ENCODE data around the gene CASP8AP2. TPM values are rescaled to one million over a fixed set of nuclear protein-coding genes. Genes with fewer than 3 reads are reported as not detected.
"Not testable (repeated sequence)": the region's sequence is repeated elsewhere in the genome, so short reads cannot be mapped to it uniquely, and the experiment has no call there.

CASP8AP2 gene
- total and polyA plus RNA-seq, 9 donors = 10.3 to 17.4 (median 13.9) TPM

DNA sequence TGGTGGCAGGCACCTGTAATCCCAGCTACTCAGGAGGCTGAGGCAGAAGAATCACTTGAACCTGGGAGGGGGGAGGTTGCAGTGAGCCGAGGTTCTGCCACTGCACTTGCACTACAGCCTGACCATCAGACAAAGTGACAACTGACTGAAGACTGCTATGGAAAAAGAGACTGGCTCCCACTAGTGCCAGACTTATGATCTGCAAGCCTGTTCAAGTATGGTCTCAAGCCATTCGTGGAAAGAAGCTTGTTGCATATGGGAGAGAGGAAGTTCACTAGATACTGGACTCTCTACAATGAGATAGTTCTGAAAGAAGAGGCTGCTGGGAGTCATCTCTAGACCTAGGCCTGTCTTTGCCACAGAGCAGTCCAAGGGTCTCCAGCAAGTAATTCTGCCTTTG, 36.8 kb upstream of the CASP8AP2 start:
- Histone ChIP-seq H3K36me3 (ENCODE audit: control insufficient read depth, insufficient read depth, low read length) (peaks cover 34% of the 10 kb centered on the region), H3K27me3 (ENCODE audit: control insufficient read depth, insufficient read depth, low read length) (no peaks in the 10 kb centered on the region), H3K9me3 (replicated peaks; ENCODE audit: control insufficient read depth, low read depth, low read length) (no peaks in the 10 kb centered on the region), H3K4me3 (ENCODE audit: low read length) (no peak overlapping the region), H3K27ac (ENCODE audit: low read length) (peak overlapping the region; percentile 38), H3K4me1 (ENCODE audit: control insufficient read depth, insufficient read depth, low read length) (peaks cover 7% of the 10 kb centered on the region)
- 40% methylated on average over 1 of the region's 2 CpGs for WGBS (ENCODE audit: insufficient coverage)
- DNase-seq = peak; percentile 28

DNA sequence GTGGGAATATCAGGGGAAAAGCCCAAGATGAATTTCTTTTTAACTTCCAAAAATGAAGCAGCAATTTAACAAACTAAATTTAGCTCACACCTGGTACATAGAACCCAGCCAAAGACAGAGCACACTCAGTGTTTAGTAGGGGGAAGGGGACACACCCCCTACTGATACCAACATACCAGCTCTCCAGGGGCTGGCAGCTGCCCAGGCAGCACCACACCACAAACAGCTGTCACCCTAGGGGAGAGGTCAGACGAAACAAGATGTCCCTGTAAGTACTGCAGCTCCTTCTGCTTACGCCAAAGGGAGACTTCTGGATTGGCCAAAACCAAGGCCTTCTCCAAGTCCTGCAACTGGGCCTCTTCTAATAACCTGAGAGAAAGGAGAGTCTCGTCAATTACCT, 36.1 kb upstream of the CASP8AP2 start:
- no peaks in the 10 kb centered on the region for H3K9me3 ChIP-seq (replicated peaks; ENCODE audit: control insufficient read depth, low read depth, low read length)
- peak overlapping the region; percentile 47 for H3K27ac ChIP-seq (ENCODE audit: low read length)
- H3K4me1 ChIP-seq (ENCODE audit: control insufficient read depth, insufficient read depth, low read length) = peaks cover 7% of the 10 kb centered on the region
- peak; percentile 49 for DNase-seq
- H3K36me3 ChIP-seq (ENCODE audit: control insufficient read depth, insufficient read depth, low read length) = peaks cover 30% of the 10 kb centered on the region
- WGBS (ENCODE audit: insufficient coverage) = no CpG with 5 or more reads among the region's 3 CpGs
- no peak overlapping the region for H3K4me3 ChIP-seq (ENCODE audit: low read length)
- no peaks in the 10 kb centered on the region for H3K27me3 ChIP-seq (ENCODE audit: control insufficient read depth, insufficient read depth, low read length)

DNA sequence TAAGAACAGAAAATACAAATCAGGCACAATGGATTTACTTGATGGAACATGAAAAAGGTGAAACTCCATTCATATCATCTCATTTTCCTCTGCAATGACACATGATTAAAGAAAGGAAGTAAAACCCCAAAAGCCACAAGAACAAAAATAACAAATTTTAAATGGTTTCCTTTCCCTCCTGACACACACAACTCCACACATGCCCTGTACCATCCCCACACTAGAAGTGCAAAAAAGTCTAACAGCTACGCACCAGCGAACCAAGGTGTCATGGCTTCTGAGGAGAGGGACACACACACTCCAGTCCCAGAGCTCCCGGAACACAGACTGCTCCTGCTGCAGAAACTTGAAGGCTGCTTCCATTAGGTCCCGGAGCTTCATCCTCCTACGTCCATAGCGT, 35.4 kb upstream of the CASP8AP2 start:
- no peaks in the 10 kb centered on the region for H3K27me3 ChIP-seq (ENCODE audit: control insufficient read depth, insufficient read depth, low read length)
- 100% methylated on average over 3 of the region's 6 CpGs for WGBS (ENCODE audit: insufficient coverage)
- peaks cover 7% of the 10 kb centered on the region for H3K4me1 ChIP-seq (ENCODE audit: control insufficient read depth, insufficient read depth, low read length)
- H3K36me3 ChIP-seq (ENCODE audit: control insufficient read depth, insufficient read depth, low read length) = peaks cover 33% of the 10 kb centered on the region
- no peak overlapping the region for H3K27ac ChIP-seq (ENCODE audit: low read length)
- no peak overlapping the region for H3K4me3 ChIP-seq (ENCODE audit: low read length)
- H3K9me3 ChIP-seq (replicated peaks; ENCODE audit: control insufficient read depth, low read depth, low read length) = no peaks in the 10 kb centered on the region
- DNase-seq = no peak

DNA sequence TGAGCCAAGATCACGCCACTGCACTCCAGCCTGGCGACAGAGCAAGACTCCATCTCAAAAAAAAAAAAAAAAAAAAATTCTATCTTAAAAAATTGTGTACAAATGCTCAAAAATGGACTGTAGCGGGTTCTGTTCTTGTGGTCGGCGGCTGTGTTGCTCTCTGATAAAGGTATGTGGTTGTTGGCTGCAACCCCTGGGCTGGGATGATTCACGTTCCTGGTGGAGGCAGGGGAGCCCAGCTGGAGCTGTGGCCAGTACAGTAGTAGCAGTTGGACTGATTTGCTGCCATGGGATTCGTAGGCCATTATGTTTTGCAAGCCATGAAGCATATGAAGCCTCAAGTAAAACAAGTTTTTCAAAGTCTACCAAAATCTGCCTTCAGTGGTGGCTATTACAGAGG, 32.4 kb upstream of the CASP8AP2 start:
- H3K36me3 ChIP-seq (ENCODE audit: control insufficient read depth, insufficient read depth, low read length) = peaks cover 34% of the 10 kb centered on the region

DNA sequence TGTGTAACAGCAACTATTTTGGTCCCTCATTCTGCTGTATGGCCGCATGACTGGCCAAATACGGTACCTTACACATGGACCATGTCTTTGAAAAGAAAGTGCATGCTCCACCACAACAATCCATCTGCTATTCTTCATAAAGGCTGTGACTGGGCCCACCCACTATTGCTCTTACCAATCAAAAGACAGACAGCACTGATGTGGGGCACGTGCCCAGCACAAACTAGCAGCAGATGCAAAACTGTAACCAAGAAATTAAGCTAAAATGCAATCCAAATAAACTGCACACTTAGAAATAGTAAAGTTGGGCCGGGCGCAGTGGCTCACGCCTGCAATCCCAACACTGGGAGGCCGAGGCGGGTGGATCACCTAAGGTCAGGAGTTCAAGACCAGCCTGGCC, 30.6 kb upstream of the CASP8AP2 start:
- peaks cover 27% of the 10 kb centered on the region for H3K36me3 ChIP-seq (ENCODE audit: control insufficient read depth, insufficient read depth, low read length)
- no peak overlapping the region for H3K4me3 ChIP-seq (ENCODE audit: low read length)
- H3K4me1 ChIP-seq (ENCODE audit: control insufficient read depth, insufficient read depth, low read length) = peaks cover 2% of the 10 kb centered on the region
- no peaks in the 10 kb centered on the region for H3K9me3 ChIP-seq (replicated peaks; ENCODE audit: control insufficient read depth, low read depth, low read length)
- WGBS (ENCODE audit: insufficient coverage) = 75% methylated on average over 7 of the region's 8 CpGs
- H3K27me3 ChIP-seq (ENCODE audit: control insufficient read depth, insufficient read depth, low read length) = no peaks in the 10 kb centered on the region
- DNase-seq = no peak
- no peak overlapping the region for H3K27ac ChIP-seq (ENCODE audit: low read length)

More for the DNA sequence above, 32.4 kb upstream of the CASP8AP2 start:
- peaks cover 7% of the 10 kb centered on the region for H3K4me1 ChIP-seq (ENCODE audit: control insufficient read depth, insufficient read depth, low read length)
- WGBS (ENCODE audit: insufficient coverage) = no CpG with 5 or more reads among the region's 7 CpGs
- no peak overlapping the region for H3K27ac ChIP-seq (ENCODE audit: low read length)
- no peaks in the 10 kb centered on the region for H3K9me3 ChIP-seq (replicated peaks; ENCODE audit: control insufficient read depth, low read depth, low read length)
- H3K27me3 ChIP-seq (ENCODE audit: control insufficient read depth, insufficient read depth, low read length) = no peaks in the 10 kb centered on the region
- no peak overlapping the region for H3K4me3 ChIP-seq (ENCODE audit: low read length)
- no peak for DNase-seq

DNA sequence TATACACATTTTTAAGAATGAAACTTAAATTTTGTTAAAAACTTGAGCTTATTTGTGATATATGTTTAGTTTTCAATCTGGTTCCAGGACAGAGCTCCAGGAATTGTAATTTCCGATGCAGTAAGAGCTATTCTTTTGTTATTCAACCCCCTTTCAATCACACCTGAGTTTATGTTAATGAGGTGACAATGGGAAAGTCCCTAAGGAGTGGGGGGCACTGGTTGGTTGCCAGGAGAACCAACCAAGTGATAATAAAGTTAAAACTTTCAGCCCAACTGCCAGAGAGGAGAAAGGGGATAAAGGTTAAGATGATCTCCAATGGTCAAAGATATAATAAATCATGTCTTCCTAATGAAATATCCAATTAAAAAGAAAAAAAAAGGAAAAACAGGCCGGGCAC, 29.9 kb upstream of the CASP8AP2 start:
- no peak overlapping the region for H3K27ac ChIP-seq (ENCODE audit: low read length)
- WGBS (ENCODE audit: insufficient coverage) = no CpG with 5 or more reads among the region's 2 CpGs

DNA sequence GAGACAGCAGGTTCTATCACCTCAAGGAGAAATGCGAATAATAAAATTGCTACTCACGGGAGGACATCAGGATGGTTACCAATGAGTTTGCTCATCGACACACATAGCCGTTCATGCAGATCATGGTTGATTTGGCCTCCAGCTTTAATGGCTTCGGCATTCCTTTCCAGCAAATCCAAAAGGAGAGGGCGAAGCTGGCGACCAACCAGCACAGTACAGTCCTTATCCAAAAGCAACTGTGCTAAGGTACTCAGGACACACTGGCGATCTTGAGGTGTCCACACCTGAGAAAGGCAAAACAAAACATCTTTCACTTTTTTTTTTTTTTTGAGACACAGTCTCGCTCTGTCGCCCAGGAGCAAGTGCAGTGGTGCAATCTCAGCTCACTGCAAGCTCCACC, 26.4 kb upstream of the CASP8AP2 start:
- Histone ChIP-seq H3K27ac (ENCODE audit: low read length) (no peak overlapping the region), H3K4me3 (ENCODE audit: low read length) (no peak overlapping the region), H3K36me3 (ENCODE audit: control insufficient read depth, insufficient read depth, low read length) (peaks cover 22% of the 10 kb centered on the region), H3K9me3 (replicated peaks; ENCODE audit: control insufficient read depth, low read depth, low read length) (no peaks in the 10 kb centered on the region), H3K27me3 (ENCODE audit: control insufficient read depth, insufficient read depth, low read length) (no peaks in the 10 kb centered on the region), H3K4me1 (ENCODE audit: control insufficient read depth, insufficient read depth, low read length) (no peaks in the 10 kb centered on the region)
- WGBS (ENCODE audit: insufficient coverage) = 97% methylated on average over 6 of the region's 10 CpGs
- DNase-seq = no peak

More for the DNA sequence above, 29.9 kb upstream of the CASP8AP2 start:
- DNase-seq = no peak
- Histone ChIP-seq H3K9me3 (replicated peaks; ENCODE audit: control insufficient read depth, low read depth, low read length) (no peaks in the 10 kb centered on the region), H3K27me3 (ENCODE audit: control insufficient read depth, insufficient read depth, low read length) (no peaks in the 10 kb centered on the region), H3K4me3 (ENCODE audit: low read length) (no peak overlapping the region), H3K36me3 (ENCODE audit: control insufficient read depth, insufficient read depth, low read length) (peaks cover 27% of the 10 kb centered on the region), H3K4me1 (ENCODE audit: control insufficient read depth, insufficient read depth, low read length) (no peaks in the 10 kb centered on the region)

DNA sequence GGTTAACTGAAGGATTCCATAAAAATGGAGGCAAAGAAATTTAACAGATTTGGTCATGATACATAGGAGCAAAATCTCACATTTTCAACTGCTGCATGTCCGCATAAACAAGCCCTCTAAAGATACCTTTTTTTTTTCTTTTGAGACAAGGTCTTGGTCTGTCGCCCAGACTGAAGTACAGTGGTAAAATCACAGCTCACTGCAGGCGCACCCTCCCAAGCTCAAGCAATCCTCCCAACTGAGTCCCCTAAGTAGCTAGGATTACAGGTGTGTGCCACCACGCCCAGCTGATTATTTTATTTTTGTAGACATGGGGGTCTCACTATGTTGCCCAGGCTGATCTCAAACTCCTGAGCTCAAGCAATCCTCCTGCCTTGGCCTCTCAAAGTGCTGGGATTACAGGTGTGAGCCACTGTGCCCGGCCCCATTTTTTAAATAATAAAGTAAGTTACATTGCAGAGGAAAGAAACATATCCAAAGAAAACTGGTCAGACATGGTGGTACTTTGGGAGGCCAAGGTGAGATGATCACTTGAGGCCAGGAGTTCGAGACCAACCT, 23.8 kb upstream of the CASP8AP2 start:
- DNase-seq = no peak
- H3K9me3 ChIP-seq (replicated peaks; ENCODE audit: control insufficient read depth, low read depth, low read length) = no peaks in the 10 kb centered on the region
- 83% methylated on average over 2 of the region's 6 CpGs for WGBS (ENCODE audit: insufficient coverage)
- H3K4me1 ChIP-seq (ENCODE audit: control insufficient read depth, insufficient read depth, low read length) = no peaks in the 10 kb centered on the region
- H3K4me3 ChIP-seq (ENCODE audit: low read length) = no peak overlapping the region
- H3K27ac ChIP-seq (ENCODE audit: low read length) = no peak overlapping the region
- H3K36me3 ChIP-seq (ENCODE audit: control insufficient read depth, insufficient read depth, low read length) = peaks cover 9% of the 10 kb centered on the region
- H3K27me3 ChIP-seq (ENCODE audit: control insufficient read depth, insufficient read depth, low read length) = no peaks in the 10 kb centered on the region

DNA sequence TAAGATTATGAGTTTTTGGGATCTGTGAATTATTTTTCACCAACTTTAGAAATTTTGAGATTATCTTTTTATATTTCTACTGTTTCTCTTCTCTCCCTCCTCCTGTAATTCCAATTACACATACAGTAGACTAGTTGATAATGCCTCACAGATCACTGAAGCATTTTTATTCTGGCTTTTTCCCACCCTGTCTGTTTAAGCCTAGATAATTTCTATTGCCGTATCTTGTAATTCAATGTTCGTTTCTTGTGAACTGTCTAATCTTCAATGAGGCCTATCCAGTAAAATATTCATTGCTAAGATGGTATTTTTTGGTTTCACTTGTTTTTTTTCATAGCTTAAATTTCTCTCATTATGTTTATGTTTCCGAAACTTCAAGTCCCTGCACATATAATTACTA, 22.1 kb upstream of the CASP8AP2 start:
- Histone ChIP-seq H3K36me3 (ENCODE audit: control insufficient read depth, insufficient read depth, low read length) (peaks cover 7% of the 10 kb centered on the region), H3K4me3 (ENCODE audit: low read length) (no peak overlapping the region), H3K9me3 (replicated peaks; ENCODE audit: control insufficient read depth, low read depth, low read length) (no peaks in the 10 kb centered on the region), H3K4me1 (ENCODE audit: control insufficient read depth, insufficient read depth, low read length) (no peaks in the 10 kb centered on the region), H3K27me3 (ENCODE audit: control insufficient read depth, insufficient read depth, low read length) (no peaks in the 10 kb centered on the region), H3K27ac (ENCODE audit: low read length) (no peak overlapping the region)
- WGBS (ENCODE audit: insufficient coverage) = no CpG with 5 or more reads among the region's 3 CpGs
- DNase-seq = no peak

DNA sequence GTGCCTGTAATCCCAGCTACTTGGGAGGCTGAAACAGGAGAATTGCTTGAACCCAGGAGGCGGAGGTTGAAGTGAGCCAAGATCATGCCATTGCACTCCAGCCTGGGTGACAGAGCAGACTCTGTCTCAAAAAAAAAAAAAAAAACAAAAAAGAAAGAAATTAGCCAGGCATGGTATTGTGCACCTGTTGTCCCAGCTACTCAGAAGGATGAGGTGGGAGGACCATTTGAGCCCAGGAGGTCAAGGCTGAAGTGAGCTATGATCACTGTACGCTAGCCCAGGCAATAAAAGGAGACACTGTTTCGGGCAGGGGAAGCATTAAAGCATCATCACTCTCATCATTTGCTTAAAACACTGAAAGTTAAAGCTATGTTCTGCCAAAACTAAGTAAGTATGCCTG, 16.3 kb upstream of the CASP8AP2 start:
- WGBS (ENCODE audit: insufficient coverage) = 88% methylated on average over 1 of the region's 3 CpGs
- H3K27ac ChIP-seq (ENCODE audit: low read length); H3K4me3 ChIP-seq (ENCODE audit: low read length); DNase-seq; H3K36me3 ChIP-seq (ENCODE audit: control insufficient read depth, insufficient read depth, low read length); H3K27me3 ChIP-seq (ENCODE audit: control insufficient read depth, insufficient read depth, low read length); H3K4me1 ChIP-seq (ENCODE audit: control insufficient read depth, insufficient read depth, low read length); H3K9me3 ChIP-seq (replicated peaks; ENCODE audit: control insufficient read depth, low read depth, low read length): not testable (repeated sequence)

DNA sequence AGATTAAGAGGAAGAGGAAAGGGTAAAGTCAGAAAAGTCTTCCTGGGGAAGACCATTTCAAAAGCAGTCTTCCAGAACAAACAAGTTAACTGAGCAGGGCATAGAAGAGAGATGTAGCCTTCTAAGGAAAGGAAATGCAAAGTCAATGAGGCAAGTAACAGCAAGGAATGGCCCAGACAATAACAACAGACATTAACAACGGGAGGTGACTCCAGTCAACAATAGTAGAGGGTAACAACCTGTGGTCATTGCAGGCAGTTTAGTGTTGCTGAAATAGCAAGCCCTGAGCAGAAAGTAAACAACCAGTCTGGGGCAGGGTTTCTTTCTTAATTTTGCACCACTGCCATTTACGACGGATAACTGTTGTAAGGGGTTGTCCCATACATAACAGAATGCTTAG, 12.2 kb upstream of the CASP8AP2 start:
- H3K9me3 ChIP-seq (replicated peaks; ENCODE audit: control insufficient read depth, low read depth, low read length) = no peaks in the 10 kb centered on the region
- H3K27me3 ChIP-seq (ENCODE audit: control insufficient read depth, insufficient read depth, low read length) = no peaks in the 10 kb centered on the region
- no peak for DNase-seq
- H3K4me3 ChIP-seq (ENCODE audit: low read length) = no peak overlapping the region
- H3K36me3 ChIP-seq (ENCODE audit: control insufficient read depth, insufficient read depth, low read length) = no peaks in the 10 kb centered on the region
- H3K27ac ChIP-seq (ENCODE audit: low read length) = no peak overlapping the region
- H3K4me1 ChIP-seq (ENCODE audit: control insufficient read depth, insufficient read depth, low read length) = peaks cover 19% of the 10 kb centered on the region
- WGBS (ENCODE audit: insufficient coverage) = no CpG with 5 or more reads among the region's 3 CpGs
